Calu3 (cell line): Measurements from ENCODE around the gene MSMO1. TPM values are rescaled to one million over a fixed set of nuclear protein-coding genes. Genes with fewer than 3 reads are reported as not detected.
A peak's percentile ranks its signal among the peaks of the same experiment; 100 is the strongest.

Experiments
- BruUV-seq: library from RNA; stranded (reverse); fragments of 400-500 nt; replicated peaks from 2 replicates; lab custom pipeline; 2021; lab: Mats Ljungman, UMichigan
- CTCF ChIA-PET: fragments of 300-600 bp; sonication (Branson Sonifier 250); formaldehyde crosslinking; loops from one replicate; lab custom pipeline; 2022; ENCODE audit warnings: antibody characterized with exemption; lab: Charles Lee
- DNase-seq: peaks from one replicate; pipeline ENCODE4 v3.0.0; 2022
- H3K27ac Mint-ChIP-seq: one replicate; pipeline ENCODE4 v1.8.0; 2022; ENCODE audit warnings: mixed read lengths; ENCODE audit not compliant: unreplicated experiment
- H3K27me3 Mint-ChIP-seq: one replicate; pipeline ENCODE4 v1.8.0; 2022; ENCODE audit warnings: mixed read lengths; ENCODE audit not compliant: unreplicated experiment
- H3K36me3 Mint-ChIP-seq: one replicate; pipeline ENCODE4 v1.8.0; 2022; ENCODE audit warnings: mild to moderate bottlenecking, moderate library complexity, mixed read lengths; ENCODE audit not compliant: insufficient read depth, unreplicated experiment
- H3K4me1 Mint-ChIP-seq: one replicate; pipeline ENCODE4 v1.8.0; 2022; ENCODE audit warnings: mild to moderate bottlenecking, low read depth, mixed read lengths; ENCODE audit not compliant: unreplicated experiment
- H3K4me3 Mint-ChIP-seq: one replicate; pipeline ENCODE4 v1.8.0; 2022; ENCODE audit warnings: mild to moderate bottlenecking, low read depth, moderate library complexity, mixed read lengths; ENCODE audit not compliant: unreplicated experiment
- H3K9me3 Mint-ChIP-seq: one replicate; pipeline ENCODE4 v1.8.0; 2022; ENCODE audit warnings: low read depth, mixed read lengths; ENCODE audit not compliant: unreplicated experiment
- intact Hi-C: fragments of 100-400 bp; cut with micrococcal nuclease; formaldehyde crosslinking; loops from one replicate; pipeline ENCODE4 v1.10.0; 2022; ENCODE audit not compliant: unreplicated experiment
- total RNA-seq: library from RNA; stranded (reverse); gene quantifications from 2 replicates; pipeline ENCODE4 v1.2.3, GENCODE V29; 2022
- TF ChIP-seq, protein P1 (sequence below): fragments of 200-600 bp; IDR thresholded peaks from one replicate; pipeline ENCODE4 v1.8.0; 2022; ENCODE audit warnings: antibody characterized with exemption; ENCODE audit not compliant: unreplicated experiment

Gene MSMO1
- total RNA-seq, 1 experiment from 2014 or later: 111 TPM

DNA sequence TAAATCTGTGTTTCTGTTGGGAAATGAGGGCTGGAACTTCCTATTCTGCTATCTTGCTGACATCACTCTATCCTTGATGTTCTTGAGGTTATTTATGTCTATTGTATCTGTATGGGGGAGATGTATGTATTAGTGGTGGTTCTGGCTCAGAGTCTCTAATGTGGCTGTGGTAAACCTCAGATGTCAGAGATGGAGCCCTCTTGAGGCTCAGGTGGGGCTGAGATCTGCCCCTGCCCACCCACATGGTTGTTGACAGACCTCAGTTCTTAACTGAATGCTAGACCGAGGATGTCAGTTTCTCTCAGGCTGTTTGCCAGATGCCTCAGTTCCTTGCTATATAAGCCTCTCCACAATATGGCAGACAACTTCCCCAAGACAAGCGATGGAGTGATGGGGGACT lies 48.0 kb downstream of the MSMO1 start:
- DNase-seq: no peak
- H3K4me3 Mint-ChIP-seq: no peak overlapping the region
- no peak overlapping the region for H3K27ac Mint-ChIP-seq
- TF ChIP-seq, protein P1, sequence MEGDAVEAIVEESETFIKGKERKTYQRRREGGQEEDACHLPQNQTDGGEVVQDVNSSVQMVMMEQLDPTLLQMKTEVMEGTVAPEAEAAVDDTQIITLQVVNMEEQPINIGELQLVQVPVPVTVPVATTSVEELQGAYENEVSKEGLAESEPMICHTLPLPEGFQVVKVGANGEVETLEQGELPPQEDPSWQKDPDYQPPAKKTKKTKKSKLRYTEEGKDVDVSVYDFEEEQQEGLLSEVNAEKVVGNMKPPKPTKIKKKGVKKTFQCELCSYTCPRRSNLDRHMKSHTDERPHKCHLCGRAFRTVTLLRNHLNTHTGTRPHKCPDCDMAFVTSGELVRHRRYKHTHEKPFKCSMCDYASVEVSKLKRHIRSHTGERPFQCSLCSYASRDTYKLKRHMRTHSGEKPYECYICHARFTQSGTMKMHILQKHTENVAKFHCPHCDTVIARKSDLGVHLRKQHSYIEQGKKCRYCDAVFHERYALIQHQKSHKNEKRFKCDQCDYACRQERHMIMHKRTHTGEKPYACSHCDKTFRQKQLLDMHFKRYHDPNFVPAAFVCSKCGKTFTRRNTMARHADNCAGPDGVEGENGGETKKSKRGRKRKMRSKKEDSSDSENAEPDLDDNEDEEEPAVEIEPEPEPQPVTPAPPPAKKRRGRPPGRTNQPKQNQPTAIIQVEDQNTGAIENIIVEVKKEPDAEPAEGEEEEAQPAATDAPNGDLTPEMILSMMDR: no peak
- intact Hi-C loops: no loop called here
- no peaks in the 10 kb centered on the region for H3K27me3 Mint-ChIP-seq
- CTCF ChIA-PET: no interaction called here
- H3K36me3 Mint-ChIP-seq: peaks cover 7% of the 10 kb centered on the region
- BruUV-seq: no TSS peak
- H3K9me3 Mint-ChIP-seq: no peaks in the 10 kb centered on the region
- no peaks in the 10 kb centered on the region for H3K4me1 Mint-ChIP-seq

DNA sequence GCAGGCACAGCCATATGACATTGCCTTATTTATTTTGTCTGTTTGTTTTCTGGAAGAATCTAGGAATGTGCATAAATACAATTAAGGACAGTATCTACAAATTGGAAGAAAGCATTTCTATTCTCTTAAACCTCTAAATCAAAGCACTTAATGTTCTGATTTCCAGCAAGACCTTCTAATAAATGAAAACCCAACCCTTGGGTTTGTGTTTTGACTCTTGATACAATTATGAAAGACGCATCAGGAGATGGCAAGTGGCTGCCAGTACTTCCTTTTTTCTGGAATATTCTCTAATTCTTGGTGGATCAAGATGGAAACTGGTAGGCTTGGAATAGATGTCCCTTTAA lies 50.9 kb downstream of the MSMO1 start:
- no TSS peak for BruUV-seq

DNA sequence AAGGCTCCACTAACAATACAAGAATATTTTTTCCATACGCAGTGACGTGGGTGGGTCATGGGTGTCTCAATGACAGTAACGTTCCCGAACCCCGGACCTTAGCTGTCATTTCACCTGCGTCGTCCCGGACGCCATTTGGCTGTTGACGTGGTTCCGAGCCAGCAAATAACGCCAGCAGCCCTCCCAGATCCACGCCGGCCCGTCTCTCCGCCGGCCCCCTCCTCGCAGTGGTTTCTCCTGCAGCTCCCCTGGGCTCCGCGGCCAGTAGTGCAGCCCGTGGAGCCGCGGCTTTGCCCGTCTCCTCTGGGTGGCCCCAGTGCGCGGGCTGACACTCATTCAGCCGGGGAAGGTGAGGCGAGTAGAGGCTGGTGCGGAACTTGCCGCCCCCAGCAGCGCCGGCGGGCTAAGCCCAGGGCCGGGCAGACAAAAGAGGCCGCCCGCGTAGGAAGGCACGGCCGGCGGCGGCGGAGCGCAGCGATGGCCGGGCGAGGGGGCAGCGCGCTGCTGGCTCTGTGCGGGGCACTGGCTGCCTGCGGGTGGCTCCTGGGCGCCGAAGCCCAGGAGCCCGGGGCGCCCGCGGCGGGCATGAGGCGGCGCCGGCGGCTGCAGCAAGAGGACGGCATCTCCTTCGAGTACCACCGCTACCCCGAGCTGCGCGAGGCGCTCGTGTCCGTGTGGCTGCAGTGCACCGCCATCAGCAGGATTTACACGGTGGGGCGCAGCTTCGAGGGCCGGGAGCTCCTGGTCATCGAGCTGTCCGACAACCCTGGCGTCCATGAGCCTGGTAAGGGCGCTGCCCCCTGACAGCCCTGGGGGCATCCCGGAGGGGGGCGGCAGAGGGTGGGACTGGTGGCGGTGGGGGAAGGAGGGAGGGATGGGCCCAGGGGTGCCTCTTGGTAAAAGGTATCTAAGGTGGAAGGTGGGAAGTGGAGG lies 51.5 kb downstream of the MSMO1 start, which contains the start of gene CPE:
Gene CPE (plus strand): TSS at position 264 of the 933 bp plus-strand sequence. CDS start 214 bp downstream, at position 478.
- peaks cover 7% of the 10 kb centered on the region for H3K36me3 Mint-ChIP-seq
- CTCF ChIA-PET: interaction anchor here (1.2 kb wide), 1 partner anchor 23 kb away, joined by 3 read pairs; no protein-coding TSS in a partner anchor
- no peaks in the 10 kb centered on the region for H3K27me3 Mint-ChIP-seq
- peak; percentile 78 for DNase-seq
- no TSS peak for BruUV-seq
- H3K4me3 Mint-ChIP-seq: peak within 1 kb of the TSS; percentile 76
- intact Hi-C loops: no loop called here
- no peaks in the 10 kb centered on the region for H3K4me1 Mint-ChIP-seq
- H3K9me3 Mint-ChIP-seq: no peaks in the 10 kb centered on the region
- TF ChIP-seq, protein P1: peak; percentile 37
- H3K27ac Mint-ChIP-seq: no peak within 1 kb of the TSS

More for the DNA sequence above, 50.9 kb downstream of the MSMO1 start:
- no peaks in the 10 kb centered on the region for H3K27me3 Mint-ChIP-seq
- CTCF ChIA-PET: interaction anchor here (1.2 kb wide), 1 partner anchor 22 kb away, joined by 3 read pairs; no protein-coding TSS in a partner anchor
- no peaks in the 10 kb centered on the region for H3K9me3 Mint-ChIP-seq
- no peaks in the 10 kb centered on the region for H3K4me1 Mint-ChIP-seq
- peaks cover 7% of the 10 kb centered on the region for H3K36me3 Mint-ChIP-seq
- no peak for DNase-seq
- TF ChIP-seq, protein P1: no peak
- intact Hi-C loops: no loop called here
- H3K4me3 Mint-ChIP-seq: peak overlapping the region; percentile 76
- H3K27ac Mint-ChIP-seq: no peak overlapping the region

DNA sequence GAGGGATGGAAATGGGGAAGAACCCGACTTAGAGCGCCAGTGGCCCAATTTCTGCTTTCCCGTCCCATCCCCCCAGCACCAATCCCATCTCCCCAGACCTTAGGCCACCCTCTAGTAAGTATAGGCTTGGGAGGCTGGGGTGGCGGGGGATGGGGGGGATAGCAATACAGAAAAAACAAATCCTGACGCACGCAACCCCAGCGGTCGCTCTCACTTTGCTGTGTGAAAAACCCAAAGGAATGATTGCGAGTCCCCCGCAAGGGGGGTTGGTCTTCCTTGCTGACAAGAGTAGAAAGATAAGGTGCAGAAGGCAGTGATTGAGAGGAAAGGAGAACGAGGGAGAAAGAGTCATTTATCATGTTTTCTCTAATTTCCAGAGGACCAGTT lies 52.2 kb downstream of the MSMO1 start:
- intact Hi-C loops: no loop called here
- H3K4me3 Mint-ChIP-seq: peak overlapping the region; percentile 76
- CTCF ChIA-PET: no interaction called here

More for the DNA sequence above, 52.2 kb downstream of the MSMO1 start:
- Mint-ChIP-seq H3K27ac (no peak overlapping the region), H3K4me1 (no peaks in the 10 kb centered on the region), H3K36me3 (peaks cover 7% of the 10 kb centered on the region), H3K9me3 (no peaks in the 10 kb centered on the region), H3K27me3 (no peaks in the 10 kb centered on the region)
- TF ChIP-seq, protein P1: no peak
- DNase-seq: no peak
- BruUV-seq: no TSS peak
